GM19324 (cell line): Measurements from ENCODE around the gene DENND6A.

Experiments
- ATAC-seq: cut with Tn5 transposase; IDR thresholded peaks from one replicate; pipeline ENCODE4 v1.9.1; 2021; ENCODE audit warnings: mild to moderate bottlenecking, moderate library complexity; ENCODE audit not compliant: unreplicated experiment, low FRiP score

The DENND6A gene

DNA sequence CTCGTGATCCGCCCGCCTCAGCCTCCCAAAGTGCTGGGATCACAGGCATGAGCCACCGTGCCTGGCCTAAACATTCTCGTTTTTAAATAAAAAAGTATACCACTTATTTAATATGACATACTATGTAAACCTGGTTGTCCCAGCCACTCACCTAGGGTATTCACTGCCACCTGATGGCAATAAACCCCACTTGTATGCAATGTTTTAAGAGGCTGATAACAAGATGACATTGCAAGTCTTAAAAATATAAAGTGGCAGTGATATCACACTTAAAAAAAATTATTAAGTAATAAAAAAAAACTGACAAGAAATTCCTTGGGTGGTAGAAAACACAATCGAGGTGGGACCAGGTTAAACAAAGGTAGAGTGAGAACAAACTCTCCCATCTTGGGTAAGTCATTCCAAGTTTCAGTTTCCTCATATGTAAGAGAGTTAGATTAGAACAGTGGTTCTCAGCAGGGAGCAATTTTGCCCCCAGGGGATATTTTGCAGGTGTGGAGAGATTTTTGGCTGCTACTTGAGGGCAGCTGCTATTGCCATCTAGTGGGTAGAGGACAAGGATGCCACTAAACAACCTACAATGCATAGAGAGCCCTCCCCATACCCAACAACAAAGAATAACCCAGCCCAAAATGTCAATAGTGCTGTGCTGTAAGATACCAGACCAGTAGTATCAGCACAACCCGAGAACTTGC, 110.3 kb downstream of the DENND6A start:
- no peak for ATAC-seq

DNA sequence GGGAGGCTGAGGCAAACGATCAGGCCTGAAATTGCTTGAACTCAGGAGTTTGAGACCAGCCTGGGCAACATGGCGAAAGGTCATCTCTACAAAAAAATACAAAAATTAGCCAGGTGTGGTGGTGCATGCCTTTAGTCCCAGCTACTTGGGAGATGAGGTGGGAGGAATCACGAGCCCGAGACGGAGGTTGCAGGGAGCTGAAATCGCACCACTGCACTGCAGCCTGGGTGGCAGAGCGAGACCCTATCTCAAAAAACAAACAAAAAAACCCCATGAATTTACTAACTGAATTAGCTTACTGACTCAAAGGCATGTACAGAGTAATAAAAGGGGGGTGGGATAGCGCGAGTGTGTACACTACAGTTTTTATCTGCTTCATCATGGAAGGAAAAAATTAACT, 115.1 kb downstream of the DENND6A start:
- ATAC-seq = no peak

DNA sequence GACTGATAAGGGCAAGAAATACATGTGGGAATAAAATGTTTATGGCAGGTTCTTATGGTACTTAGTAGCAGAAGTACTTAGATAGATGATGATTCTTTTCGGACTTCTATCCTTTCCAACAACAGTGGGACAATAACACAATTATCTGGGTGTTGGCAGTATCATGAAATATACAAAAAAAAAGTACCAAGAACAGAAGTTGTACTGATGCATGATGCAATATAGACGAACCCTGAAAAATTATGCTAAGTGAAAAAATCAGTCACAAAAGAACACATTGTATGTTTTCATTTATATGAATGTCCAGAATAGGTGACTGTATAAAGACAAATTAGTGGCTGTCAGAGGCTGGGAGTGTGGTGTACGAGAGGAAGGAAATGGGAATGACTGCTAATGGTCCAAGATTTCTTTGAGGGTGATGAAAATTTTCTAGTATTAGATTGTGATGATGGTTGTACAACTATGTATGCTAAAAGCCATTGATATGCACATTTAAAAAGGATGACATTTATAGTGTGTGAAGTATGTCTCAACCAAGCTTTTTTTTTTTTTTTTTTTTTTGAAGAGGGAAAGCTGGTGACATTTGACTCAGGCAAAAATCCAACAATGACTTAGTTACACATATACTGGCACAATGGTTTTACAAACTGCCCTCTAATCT, 116.8 kb downstream of the DENND6A start:
- ATAC-seq = no peak
